Right lung (tissue), 5 donors: ENCODE data around the gene TMEM225B. TPM values are rescaled to one million over a fixed set of nuclear protein-coding genes. Genes with fewer than 3 reads are reported as not detected.
A peak's percentile ranks its signal among the peaks of the same experiment; 100 is the strongest.
"Not testable (repeated sequence)": the region's sequence is repeated elsewhere in the genome, so short reads cannot be mapped to it uniquely, and the experiment has no call there.

Experiments used
- DNase-seq, 2 donors: peaks; one replicate each; pipeline ENCODE4 v3.0.0-alpha.2; 2013
- polyA plus RNA-seq, 5 donors: library from polyadenylated mRNA; unstranded; fragments of 120-200 nt; gene quantifications; one replicate each; pipeline versions ENCODE4 v1.2.1 to v1.2.3, GENCODE V29; 2013; ENCODE audit warnings: inconsistent platforms in 1 of 5, low replicate concordance in 1 of 5; ENCODE audit not compliant: insufficient read length in 5 of 5, insufficient read depth in 1 of 5

TMEM225B gene
- polyA plus RNA-seq, 5 donors: 1.4 to 2.3 (median 1.7) TPM

GRCh38 chr7:99623091-99623693 is 25.1 kb downstream of the TMEM225B start:
- no peak for DNase-seq

DNA sequence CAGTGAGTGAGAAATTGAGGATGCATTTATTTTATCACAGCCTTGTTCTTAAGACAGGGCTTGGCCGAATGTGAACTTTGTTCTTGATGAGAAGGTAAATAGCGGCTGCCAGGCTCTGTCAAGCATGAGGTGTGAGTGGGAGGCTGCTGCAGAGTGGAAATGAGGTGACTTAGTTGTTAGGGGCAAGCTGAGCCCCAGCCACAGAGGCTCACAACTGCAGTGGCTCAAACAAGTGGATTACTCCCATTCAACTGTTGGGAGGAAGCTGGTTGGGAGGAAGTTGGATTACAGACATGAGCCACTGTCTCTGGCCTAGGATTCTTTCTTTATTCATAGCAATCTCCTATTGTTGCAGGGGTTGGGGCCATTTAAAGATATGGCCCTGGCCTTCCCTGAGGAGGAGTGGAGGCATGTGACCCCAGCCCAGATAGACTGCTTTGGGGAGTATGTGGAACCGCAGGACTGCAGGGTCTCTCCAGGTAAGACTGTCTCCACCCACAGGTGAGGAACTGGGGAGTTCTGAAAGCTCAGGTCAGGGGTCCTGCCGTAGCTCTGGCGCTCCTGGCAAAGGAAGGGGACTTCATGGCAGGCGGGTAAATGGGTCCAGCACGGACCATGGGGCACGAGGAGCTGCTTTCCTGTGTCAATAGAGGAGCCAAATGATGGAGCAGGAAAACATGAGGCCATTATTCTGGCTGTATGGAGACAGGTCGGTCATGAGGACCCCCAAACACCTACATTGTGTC is 25.8 kb downstream of the TMEM225B start:
- DNase-seq: no peak

DNA sequence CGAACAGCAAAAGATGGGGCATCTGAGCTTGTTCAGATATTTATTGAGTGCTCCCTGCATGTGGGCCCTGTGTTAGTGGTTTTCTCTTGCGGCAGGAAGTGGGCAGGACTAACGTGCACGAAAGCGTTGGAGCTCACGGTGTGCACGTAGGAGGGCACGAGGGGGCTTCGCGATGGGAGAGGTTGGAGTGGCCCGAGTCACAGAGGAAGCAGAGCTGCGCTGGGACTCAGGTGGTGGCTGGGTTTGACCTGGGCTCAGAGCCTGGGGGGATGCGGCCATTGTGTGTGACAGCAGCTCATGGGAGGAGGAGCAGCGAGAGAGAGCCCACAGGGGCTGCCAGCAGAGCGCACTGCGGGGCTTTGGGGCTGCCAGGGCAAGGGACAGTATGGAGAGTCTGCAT is 26.4 kb downstream of the TMEM225B start:
- no peak for DNase-seq

DNA sequence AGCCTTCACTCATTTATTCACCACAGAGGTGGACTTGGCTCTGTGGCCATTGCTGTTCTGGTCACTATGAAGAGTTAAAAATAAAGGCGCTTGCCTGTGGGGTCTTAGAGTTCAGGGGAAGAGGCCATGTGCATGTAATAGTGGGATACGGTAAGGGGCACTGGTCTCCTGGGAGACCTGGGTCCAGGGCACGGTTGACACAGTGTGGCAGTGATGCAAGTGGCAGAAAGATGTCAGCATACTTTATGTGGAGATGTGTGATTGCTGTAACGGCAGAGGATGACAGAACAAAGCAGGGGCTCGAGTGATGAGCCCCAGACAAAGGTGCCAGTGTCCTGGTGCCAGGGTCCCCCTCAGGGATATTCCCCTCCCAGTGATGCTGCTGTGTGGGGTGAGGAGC is 27.3 kb downstream of the TMEM225B start:
- DNase-seq: no peak

GRCh38 chr7:99625961-99626360 is 27.9 kb downstream of the TMEM225B start:
- DNase-seq: no peak

DNA sequence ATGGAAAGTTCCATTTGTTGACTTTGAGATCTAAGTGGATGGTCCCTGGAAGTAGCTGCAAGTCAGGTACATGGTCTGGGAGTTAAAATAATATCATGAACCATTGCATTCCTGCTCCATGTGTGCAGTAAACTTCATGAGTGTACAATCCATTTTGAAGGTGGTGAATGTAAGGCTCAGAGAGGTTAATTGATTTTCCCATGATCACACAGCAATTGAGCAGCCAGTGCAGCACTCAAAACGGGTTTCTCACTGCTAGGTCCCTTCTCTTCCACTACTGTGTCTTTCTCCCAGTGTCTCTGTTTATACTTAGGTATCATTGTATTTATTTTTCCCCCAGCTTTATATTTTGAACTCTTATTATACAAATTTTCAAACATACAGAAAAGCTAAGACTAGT is 28.6 kb downstream of the TMEM225B start:
- no peak for DNase-seq

GRCh38 chr7:99627513-99627912 is 29.4 kb downstream of the TMEM225B start:
- no peak for DNase-seq

DNA sequence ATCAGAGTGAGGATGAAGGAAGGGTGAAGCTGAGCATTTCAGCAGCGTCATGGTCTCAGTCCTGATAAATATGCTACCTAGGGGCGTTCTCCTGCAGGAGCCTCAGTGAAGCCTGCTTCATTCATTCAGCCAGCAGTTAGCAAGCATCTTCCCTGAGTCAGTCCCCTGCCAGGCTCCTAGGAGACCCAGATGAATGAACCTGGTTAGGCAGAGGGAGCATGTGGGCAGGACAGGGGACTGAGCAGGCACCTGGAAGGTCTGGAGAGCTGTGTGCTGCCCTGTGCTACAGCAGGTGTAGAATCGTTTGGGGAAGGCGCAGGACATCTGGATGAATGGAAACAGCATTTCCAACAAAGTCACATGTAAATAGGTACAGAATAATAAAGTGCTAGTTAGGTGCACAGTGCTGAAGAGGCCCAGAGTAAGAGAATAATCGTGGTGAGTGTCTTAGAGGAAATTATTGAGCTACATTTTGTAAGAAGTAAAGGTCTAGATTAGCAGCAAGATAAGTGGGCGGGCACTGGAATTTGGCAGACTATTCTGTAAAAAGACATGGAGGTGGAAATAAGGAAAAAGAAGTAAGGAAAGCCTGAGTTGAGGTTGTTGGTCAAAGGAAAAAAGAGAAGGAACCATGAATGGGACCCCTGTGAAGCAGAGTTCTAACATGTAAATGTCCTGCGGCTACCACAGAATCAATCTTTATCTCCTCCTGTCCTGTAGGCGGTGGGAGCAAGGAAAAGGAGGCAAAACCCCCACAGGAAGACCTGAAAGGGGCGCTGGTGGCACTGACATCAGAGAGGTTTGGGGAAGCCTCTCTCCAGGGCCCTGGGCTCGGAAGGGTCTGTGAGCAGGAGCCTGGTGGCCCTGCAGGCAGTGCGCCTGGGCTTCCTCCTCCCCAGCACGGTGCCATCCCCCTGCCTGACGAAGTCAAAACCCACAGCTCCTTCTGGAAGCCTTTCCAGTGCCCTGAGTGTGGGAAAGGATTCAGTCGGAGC is 30.7 kb downstream of the TMEM225B start:
- DNase-seq: no peak

DNA sequence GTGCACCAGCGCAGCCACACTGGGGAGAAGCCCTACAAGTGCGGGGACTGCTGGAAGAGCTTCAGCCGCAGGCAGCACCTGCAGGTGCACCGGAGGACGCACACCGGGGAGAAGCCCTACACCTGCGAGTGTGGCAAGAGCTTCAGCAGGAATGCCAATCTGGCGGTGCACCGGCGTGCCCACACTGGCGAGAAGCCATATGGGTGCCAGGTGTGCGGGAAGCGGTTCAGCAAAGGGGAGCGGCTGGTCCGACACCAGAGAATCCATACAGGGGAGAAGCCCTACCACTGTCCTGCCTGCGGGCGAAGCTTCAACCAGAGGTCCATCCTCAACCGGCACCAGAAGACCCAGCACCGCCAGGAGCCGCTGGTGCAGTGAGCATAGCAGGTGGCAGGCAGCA is 31.6 kb downstream of the TMEM225B start:
- DNase-seq: no peak

GRCh38 chr7:99631295-99632109 is 33.4 kb downstream of the TMEM225B start:
- peak; percentile 13 to 33 for DNase-seq

- DNase-seq: not testable (repeated sequence)
Measured at GRCh38 chr7:99637414-99637813, 39.3 kb downstream of the TMEM225B start.

GRCh38 chr7:99638731-99639130 is 40.7 kb downstream of the TMEM225B start:
- no peak for DNase-seq

DNA sequence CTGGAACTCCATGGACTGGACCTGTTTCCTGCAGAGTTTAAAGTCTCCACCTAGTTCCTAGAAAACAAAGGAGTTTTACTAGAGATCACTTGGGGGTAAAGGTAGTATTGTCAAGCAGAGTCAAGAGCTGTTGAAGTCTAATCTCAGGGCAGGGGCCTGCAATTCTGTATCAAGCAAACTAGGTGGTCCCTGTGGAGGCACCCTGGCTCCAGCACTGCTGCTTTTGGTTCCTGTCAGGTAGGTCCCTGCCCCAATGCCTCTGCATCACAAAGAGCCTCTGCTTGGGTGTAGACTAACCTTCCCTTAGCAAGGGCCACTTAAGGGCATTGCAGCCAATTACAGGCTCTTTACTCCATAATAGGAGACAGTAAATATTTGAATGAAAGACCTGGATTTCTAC is 41.2 kb downstream of the TMEM225B start:
- DNase-seq: no peak

DNA sequence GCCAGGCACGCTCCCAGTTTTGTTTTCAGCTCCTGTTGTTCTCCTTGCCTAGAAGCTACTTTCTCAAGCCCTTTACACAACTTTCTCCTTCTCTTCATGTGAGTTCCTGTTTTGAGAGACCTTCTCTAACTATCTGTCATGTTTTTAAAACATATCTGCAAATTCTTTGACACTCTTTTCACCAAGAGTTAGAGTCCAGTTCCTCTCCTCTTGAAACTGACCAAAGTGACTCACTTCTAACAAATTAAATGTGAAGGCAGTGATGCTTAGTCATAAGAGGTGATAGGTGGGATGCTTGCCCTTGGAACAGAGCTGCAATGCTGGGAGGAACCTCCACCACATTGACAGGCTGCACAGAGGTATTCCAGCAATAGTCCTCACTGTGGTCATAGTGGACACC is 44.0 kb downstream of the TMEM225B start:
- no peak for DNase-seq

- no peak for DNase-seq
Measured at GRCh38 chr7:99643464-99643863, 45.4 kb downstream of the TMEM225B start.

- no peak for DNase-seq
Measured at GRCh38 chr7:99644431-99644830, 46.4 kb downstream of the TMEM225B start.

GRCh38 chr7:99645590-99645989 is 47.5 kb downstream of the TMEM225B start:
- DNase-seq: no peak

DNA sequence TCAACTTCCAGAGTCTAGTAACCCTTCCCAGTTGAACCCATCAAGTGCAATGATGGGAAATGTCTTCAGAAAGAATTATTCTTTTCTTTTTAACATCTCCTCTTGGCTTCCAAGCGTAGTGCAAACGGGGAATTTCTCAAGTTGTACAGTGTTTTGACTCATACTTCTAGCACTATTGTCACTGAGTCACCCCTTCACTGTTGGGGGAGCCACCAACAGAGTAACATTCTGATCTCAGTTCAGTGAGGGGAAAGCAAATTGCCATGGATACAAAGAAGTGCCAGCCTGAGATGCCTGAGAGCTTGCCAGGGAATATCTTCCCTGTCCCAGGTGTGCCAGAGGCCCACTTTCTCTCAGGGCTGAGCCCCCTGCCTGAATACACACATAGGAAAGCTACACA is 50.8 kb downstream of the TMEM225B start:
- no peak for DNase-seq

- no peak for DNase-seq
Measured at GRCh38 chr7:99651290-99651689, 53.2 kb downstream of the TMEM225B start.

DNA sequence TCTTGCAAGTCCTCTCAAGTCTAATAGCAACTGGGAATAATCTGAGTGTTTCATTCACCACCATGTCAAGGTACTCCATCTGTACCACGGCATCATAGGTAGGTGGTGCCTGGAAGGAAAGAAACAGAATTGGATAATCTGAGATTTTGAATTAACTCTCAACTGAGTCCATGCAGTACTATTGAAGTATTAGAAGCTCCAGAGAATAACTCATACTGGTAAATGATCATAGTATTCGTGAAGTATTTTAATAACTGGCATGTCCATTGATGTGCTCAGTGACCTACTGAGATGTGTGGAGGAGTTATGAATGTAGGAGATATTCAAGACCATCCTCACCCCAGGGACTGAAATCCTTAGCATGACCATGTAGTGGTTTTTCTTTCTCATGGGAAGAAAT is 54.6 kb downstream of the TMEM225B start:
- DNase-seq: no peak

DNA sequence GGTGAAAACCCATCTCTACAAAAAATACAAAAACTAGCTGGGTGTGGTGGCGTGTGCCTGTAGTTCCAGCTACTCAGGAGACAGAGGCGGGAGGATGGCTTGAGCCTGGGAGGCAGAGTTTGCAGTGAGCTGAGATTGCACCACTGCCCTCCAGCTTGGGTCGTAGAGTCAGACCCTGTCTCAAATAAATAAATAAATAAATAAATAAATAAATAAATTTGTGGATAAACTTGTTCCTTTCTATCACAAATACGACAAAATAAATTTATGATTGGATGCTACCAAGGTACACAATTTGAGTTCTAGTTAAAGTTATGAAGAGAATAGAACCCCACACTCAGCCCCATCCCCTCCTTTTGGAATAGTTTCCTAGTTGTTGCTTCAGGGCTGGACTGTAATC is 55.2 kb downstream of the TMEM225B start:
- DNase-seq: not testable (repeated sequence)

DNA sequence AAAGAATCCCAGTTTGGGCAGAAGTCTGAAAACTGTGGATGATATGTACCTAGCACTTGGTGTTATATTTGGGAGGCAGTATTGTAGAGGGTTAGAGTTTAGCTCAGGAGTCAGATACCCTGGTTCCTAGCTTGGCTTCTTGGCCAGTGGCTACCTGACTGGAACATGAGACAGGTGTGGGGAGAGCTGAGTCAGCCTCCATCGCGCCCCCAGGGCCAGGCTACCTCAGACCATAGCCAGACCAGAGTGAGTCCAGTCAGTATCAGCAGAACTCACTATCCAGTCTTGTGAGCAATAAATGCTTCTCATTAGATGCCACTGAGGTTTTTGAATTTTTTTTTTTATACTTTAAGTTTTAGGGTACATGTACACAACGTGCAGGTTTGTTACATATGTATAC is 55.7 kb downstream of the TMEM225B start:
- DNase-seq: no peak
